Panc1 (cell line): ENCODE results near the gene CCDC51. TPM values are rescaled to one million over a fixed set of nuclear protein-coding genes. Genes with fewer than 3 reads are reported as not detected.
A peak's percentile ranks its signal among the peaks of the same experiment; 100 is the strongest.

Experiments used
- ATAC-seq: fragments of 200-7000 bp; cut with Tn5 transposase; 2 replicates; pipeline ENCODE4 v1.9.1; 2020; ENCODE audit warnings: mild to moderate bottlenecking, moderate library complexity
- BruUV-seq: library from RNA; stranded (reverse); fragments of 400-500 nt; replicated peaks from 2 replicates; lab custom pipeline; 2021; lab: Mats Ljungman, UMichigan
- CTCF ChIA-PET: fragments of 300-600 bp; sonication (Branson Sonifier 250); formaldehyde crosslinking; loops from one replicate; lab custom pipeline; 2022; ENCODE audit warnings: antibody characterized with exemption; lab: Charles Lee
- POLR2A ChIA-PET: fragments of 300-600 bp; sonication (Branson Sonifier 250); formaldehyde crosslinking; loops from one replicate; lab custom pipeline; 2022; ENCODE audit warnings: antibody characterized with exemption; lab: Charles Lee
- DNase-seq: peaks from one replicate; pipeline ENCODE4 v3.0.0-alpha.2; 2010; ENCODE audit warnings: low read depth, low spot score
- H3K27ac ChIP-seq: 2 replicates; pipeline ENCODE4 v1.5.1; 2011; ENCODE audit warnings: mild to moderate bottlenecking, low read length, inconsistent platforms
- H3K27me3 ChIP-seq: fragments of 200-500 bp; sonication (Bioruptor generic); 2 replicates; pipeline ENCODE4 v1.6.0; 2014; ENCODE audit warnings: low read length, inconsistent platforms; ENCODE audit not compliant: control insufficient read depth, insufficient read depth
- H3K36me3 ChIP-seq: fragments of 200-500 bp; sonication (Bioruptor generic); 2 replicates; pipeline ENCODE4 v1.5.1; 2014; ENCODE audit warnings: inconsistent platforms, mild to moderate bottlenecking, low read length, moderate library complexity; ENCODE audit not compliant: control insufficient read depth, insufficient read depth
- H3K4me1 ChIP-seq: 2 replicates; pipeline ENCODE4 v1.5.1; 2011; ENCODE audit warnings: inconsistent platforms, mild to moderate bottlenecking, low read length, moderate library complexity; ENCODE audit not compliant: control insufficient read depth, insufficient read depth
- H3K4me3 ChIP-seq, 2 experiments: 2 replicates each; pipeline ENCODE4 v1.5.1; 2011 to 2012; ENCODE audit warnings: low read depth in 2 of 2, low read length in 2 of 2, mild to moderate bottlenecking in 2 of 2, inconsistent platforms in 1 of 2, moderate library complexity in 1 of 2
- H3K9me3 ChIP-seq: fragments of 200-500 bp; sonication (Bioruptor generic); 2 replicates; pipeline ENCODE4 v1.5.1; 2014; ENCODE audit warnings: low read depth, mild to moderate bottlenecking, inconsistent platforms, low read length, moderate library complexity; ENCODE audit not compliant: control insufficient read depth, insufficient read depth
- POLR2AphosphoS5 ChIP-seq: IDR thresholded peaks from 2 replicates; pipeline ENCODE4 v1.6.1; 2012; ENCODE audit warnings: mild to moderate bottlenecking, low read depth, low read length, moderate library complexity
- SIN3A ChIP-seq: IDR thresholded peaks from 2 replicates; pipeline ENCODE4 v1.6.1; 2012; ENCODE audit warnings: low read depth, mild to moderate bottlenecking, low read length, moderate library complexity, borderline replicate concordance; ENCODE audit not compliant: insufficient read depth
- TCF7L2 ChIP-seq: IDR thresholded peaks from 2 replicates; pipeline ENCODE4 v1.6.1; 2011; ENCODE audit warnings: mild to moderate bottlenecking, low read depth, low read length, inconsistent platforms
- in situ Hi-C: cut with HindIII; loops from 2 replicates; pipeline ENCODE4 v1.10.0; 2016; ENCODE audit warnings: low sequenced_read_pairs, low pct_unique_long_range_greater_than_20kb
- intact Hi-C: fragments of 100-400 bp; cut with micrococcal nuclease; formaldehyde crosslinking; loops from one replicate; pipeline ENCODE4 v1.10.0; 2022; ENCODE audit not compliant: unreplicated experiment
- total RNA-seq: library from RNA; stranded (reverse); gene quantifications from one replicate; pipeline ENCODE4 v1.2.1, GENCODE V29; 2021; ENCODE audit not compliant: unreplicated experiment
- TF ChIP-seq, protein P1 (sequence below): fragments of 450-650 bp; IDR thresholded peaks from 2 replicates; pipeline ENCODE4 v1.5.1; 2017; ENCODE audit warnings: mild to moderate bottlenecking
- TF ChIP-seq, protein P2 (sequence below), 2 experiments: IDR thresholded peaks; 2 replicates each; pipeline ENCODE4 v1.6.1; 2011 to 2012; ENCODE audit warnings: low read depth in 2 of 2, control low read depth in 1 of 2, low read length in 1 of 2, mild to moderate bottlenecking in 1 of 2, moderate library complexity in 1 of 2; ENCODE audit not compliant: insufficient read depth in 1 of 2

Gene CCDC51
- total RNA-seq, 1 experiment from 2014 or later = 11.9 TPM

GRCh38 chr3:48468329-48468731 is 28.4 kb upstream of the CCDC51 start:
- intact Hi-C loops (loop anchor here (5.0 kb wide), 1 partner anchor 79 kb away; no protein-coding TSS in a partner anchor), in situ Hi-C loops (no loop called here)
- TF ChIP-seq, protein P1, sequence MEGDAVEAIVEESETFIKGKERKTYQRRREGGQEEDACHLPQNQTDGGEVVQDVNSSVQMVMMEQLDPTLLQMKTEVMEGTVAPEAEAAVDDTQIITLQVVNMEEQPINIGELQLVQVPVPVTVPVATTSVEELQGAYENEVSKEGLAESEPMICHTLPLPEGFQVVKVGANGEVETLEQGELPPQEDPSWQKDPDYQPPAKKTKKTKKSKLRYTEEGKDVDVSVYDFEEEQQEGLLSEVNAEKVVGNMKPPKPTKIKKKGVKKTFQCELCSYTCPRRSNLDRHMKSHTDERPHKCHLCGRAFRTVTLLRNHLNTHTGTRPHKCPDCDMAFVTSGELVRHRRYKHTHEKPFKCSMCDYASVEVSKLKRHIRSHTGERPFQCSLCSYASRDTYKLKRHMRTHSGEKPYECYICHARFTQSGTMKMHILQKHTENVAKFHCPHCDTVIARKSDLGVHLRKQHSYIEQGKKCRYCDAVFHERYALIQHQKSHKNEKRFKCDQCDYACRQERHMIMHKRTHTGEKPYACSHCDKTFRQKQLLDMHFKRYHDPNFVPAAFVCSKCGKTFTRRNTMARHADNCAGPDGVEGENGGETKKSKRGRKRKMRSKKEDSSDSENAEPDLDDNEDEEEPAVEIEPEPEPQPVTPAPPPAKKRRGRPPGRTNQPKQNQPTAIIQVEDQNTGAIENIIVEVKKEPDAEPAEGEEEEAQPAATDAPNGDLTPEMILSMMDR = no peak
- TF ChIP-seq, protein P2, sequence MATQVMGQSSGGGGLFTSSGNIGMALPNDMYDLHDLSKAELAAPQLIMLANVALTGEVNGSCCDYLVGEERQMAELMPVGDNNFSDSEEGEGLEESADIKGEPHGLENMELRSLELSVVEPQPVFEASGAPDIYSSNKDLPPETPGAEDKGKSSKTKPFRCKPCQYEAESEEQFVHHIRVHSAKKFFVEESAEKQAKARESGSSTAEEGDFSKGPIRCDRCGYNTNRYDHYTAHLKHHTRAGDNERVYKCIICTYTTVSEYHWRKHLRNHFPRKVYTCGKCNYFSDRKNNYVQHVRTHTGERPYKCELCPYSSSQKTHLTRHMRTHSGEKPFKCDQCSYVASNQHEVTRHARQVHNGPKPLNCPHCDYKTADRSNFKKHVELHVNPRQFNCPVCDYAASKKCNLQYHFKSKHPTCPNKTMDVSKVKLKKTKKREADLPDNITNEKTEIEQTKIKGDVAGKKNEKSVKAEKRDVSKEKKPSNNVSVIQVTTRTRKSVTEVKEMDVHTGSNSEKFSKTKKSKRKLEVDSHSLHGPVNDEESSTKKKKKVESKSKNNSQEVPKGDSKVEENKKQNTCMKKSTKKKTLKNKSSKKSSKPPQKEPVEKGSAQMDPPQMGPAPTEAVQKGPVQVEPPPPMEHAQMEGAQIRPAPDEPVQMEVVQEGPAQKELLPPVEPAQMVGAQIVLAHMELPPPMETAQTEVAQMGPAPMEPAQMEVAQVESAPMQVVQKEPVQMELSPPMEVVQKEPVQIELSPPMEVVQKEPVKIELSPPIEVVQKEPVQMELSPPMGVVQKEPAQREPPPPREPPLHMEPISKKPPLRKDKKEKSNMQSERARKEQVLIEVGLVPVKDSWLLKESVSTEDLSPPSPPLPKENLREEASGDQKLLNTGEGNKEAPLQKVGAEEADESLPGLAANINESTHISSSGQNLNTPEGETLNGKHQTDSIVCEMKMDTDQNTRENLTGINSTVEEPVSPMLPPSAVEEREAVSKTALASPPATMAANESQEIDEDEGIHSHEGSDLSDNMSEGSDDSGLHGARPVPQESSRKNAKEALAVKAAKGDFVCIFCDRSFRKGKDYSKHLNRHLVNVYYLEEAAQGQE (IDR thresholded peaks at IDR 0.05; ENCODE audit: insufficient read depth in 1 of 2, low read depth in 2 of 2, low read length in 1 of 2) = no peak
- TF ChIP-seq POLR2AphosphoS5 (no peak), SIN3A (no peak), TCF7L2 (no peak)
- H3K4me1 ChIP-seq = peaks cover 13% of the 10 kb centered on the region
- H3K9me3 ChIP-seq = no peaks in the 10 kb centered on the region
- BruUV-seq = TSS peak; percentile 55
- CTCF ChIA-PET = no interaction called here
- H3K4me3 ChIP-seq = no peak overlapping the region
- POLR2A ChIA-PET = no interaction called here
- DNase-seq = no peak
- ATAC-seq = no peak
- H3K27ac ChIP-seq = no peak overlapping the region
- H3K36me3 ChIP-seq = no peaks in the 10 kb centered on the region; the same call in 1 of the 2 replicates
- no peaks in the 10 kb centered on the region for H3K27me3 ChIP-seq

DNA sequence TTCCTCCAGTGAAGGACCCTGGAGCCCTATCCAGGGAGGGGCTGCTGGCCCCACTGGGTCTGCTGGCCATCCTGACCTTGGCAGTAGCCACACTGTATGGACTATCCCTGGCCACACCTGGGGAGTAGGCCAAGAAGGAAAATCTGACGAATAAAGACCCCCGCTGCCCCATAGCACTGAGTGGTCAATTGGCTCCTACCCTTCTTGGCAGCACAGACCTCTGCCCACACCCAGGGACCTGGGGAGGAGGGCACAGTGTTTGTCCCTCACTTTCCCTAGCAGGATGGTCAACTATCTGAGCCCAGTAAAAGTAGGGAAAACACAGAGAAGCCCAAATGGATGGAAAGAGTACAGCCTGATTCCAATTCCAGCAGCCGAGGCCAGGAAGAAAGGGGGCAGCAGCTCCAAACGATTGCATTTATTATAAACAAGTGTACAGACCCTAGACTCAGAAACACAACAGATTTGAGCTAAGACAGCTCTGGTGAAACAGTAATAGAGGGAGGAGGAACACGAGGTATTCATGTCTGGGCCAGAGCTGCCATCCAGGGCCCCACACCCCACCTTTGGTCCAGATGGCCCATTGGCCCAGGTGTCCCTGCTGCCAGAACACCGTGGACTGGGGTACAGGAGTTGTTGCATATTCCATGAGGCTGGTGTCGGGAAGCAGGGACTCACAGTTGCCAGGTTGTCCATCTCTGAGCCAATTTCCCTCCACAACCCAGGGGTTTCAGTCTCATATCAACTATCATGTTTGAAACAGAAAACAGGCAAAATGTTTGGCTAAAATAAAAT is 27.8 kb upstream of the CCDC51 start:
- Histone ChIP-seq H3K27ac (no peak overlapping the region), H3K36me3 (no peaks in the 10 kb centered on the region; the same call in 1 of the 2 replicates), H3K4me1 (peaks cover 10% of the 10 kb centered on the region), H3K9me3 (no peaks in the 10 kb centered on the region), H3K4me3 (no peak overlapping the region), H3K27me3 (no peaks in the 10 kb centered on the region)
- intact Hi-C loops (loop anchor here (5.0 kb wide), 1 partner anchor 80 kb away; no protein-coding TSS in a partner anchor), in situ Hi-C loops (no loop called here)
- CTCF ChIA-PET = no interaction called here
- TF ChIP-seq, protein P1 = no peak
- TF ChIP-seq TCF7L2 (no peak), POLR2AphosphoS5 (no peak), SIN3A (no peak)
- TF ChIP-seq, protein P2 (IDR thresholded peaks at IDR 0.05; ENCODE audit: insufficient read depth in 1 of 2, low read depth in 2 of 2, low read length in 1 of 2) = no peak
- no peak for ATAC-seq
- no peak for DNase-seq
- BruUV-seq = no TSS peak
- POLR2A ChIA-PET = no interaction called here
